Suppressor macrophage treated with lipopolysaccharide for 1 hour (primary cell): Measurements from ENCODE around the gene XPO4.
"Not testable (repeated sequence)": the region's sequence is repeated elsewhere in the genome, so short reads cannot be mapped to it uniquely, and the experiment has no call there.

Experiments used
- DNase-seq, 3 donors: peaks; one replicate each; pipeline ENCODE4 v3.0.0-alpha.2; 2020 to 2022

The XPO4 gene

GRCh38 chr13:20780317-20780716 lies 122.2 kb downstream of the XPO4 start:
- no peak for DNase-seq

- DNase-seq, result no peak
Measured at GRCh38 chr13:20779405-20779804, 123.1 kb downstream of the XPO4 start.

DNA sequence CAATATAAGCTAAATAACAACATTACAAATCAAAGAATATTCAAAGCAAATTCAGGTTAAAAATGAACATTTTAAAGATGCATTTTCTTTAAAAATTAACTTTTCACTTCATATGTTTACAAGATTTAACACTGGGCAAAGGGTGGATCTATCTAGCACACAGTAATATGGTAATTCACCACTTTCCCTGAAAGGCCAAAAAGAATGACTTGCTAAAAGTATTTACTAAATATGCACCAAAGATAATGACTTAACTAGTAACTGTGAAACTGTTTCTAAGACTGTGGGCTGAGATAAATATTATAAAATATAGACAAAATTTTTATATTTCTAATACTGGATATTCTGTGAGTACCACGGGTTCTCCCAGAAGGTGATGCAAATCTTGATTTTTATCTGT lies 124.2 kb downstream of the XPO4 start:
- DNase-seq, result no peak

DNA sequence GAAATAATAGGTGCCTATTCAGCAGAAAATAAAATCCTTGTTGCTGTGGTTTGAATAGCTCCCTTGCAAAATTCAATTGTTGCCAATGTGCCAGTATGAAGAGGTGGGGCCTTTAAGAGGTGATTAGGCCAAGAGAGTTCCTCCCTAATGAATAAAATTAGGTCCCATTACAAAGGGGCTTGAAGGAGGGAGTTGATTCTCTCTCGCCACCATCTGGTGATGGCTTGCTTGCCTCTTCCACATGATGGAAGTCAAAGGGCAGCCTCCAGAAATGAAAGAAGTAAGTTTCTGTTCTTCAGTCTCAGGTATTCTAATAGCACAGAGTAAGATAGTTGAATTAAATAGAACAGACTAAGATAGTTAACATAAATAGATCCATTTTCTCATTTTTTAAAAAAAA lies 125.8 kb downstream of the XPO4 start:
- no peak for DNase-seq

GRCh38 chr13:20775961-20776360 lies 126.6 kb downstream of the XPO4 start:
- no peak for DNase-seq

GRCh38 chr13:20774746-20775145 lies 127.8 kb downstream of the XPO4 start:
- no peak for DNase-seq

DNA sequence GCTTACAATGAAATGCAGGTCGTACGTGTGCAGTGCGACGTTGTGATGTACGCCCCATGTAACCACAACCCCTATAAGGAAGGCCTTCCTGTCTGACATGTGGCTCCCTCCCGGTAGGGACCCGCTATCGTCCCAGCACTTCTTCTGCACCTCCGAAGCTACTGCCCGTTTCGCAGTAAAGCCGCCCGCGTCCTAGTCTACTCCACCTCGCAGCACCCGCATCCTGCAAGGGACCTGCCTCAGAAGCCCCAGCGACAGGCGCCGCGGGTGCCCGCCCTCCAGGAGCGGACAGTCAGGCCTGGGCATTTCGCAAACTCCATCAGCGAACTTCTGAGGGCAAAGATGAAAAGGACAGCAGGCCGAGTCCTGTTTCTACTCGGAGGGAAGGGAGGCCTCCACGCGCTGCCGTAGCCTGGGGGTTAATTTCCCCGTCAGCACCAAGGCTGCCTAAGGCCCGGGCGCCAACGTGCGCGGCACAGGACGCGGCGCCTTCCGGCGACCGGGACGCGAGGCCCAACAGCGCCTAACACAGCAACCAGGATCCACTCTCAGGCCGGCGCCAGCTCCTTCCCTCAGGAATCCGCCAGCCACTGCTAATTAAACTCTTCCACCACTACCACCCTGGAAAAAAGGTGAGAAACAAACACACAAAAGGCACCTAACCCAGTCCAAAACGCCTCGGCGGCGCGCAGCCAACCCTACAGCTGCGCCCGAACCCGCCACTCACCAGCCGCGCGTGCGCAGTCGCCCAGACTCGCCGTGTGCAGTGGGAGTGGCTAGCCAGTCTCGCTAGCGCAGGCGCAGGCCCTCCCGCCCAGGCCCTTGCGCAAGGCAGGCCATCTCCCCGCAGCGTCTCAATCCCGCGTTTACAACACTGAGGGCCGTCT lies 129.1 kb downstream of the XPO4 start, which contains the start of gene EEF1AKMT1:
Gene EEF1AKMT1 (minus strand): TSS at position 768 of the 887 bp plus-strand sequence. CDS start 16,363 bp downstream, outside the sequence.
- peak; percentile 97 to 99 (median 98) for DNase-seq

- DNase-seq, result no peak
Measured at GRCh38 chr13:20772401-20773131, 130.0 kb downstream of the XPO4 start.

- no peak for DNase-seq
Measured at GRCh38 chr13:20769834-20770233, 132.7 kb downstream of the XPO4 start.

DNA sequence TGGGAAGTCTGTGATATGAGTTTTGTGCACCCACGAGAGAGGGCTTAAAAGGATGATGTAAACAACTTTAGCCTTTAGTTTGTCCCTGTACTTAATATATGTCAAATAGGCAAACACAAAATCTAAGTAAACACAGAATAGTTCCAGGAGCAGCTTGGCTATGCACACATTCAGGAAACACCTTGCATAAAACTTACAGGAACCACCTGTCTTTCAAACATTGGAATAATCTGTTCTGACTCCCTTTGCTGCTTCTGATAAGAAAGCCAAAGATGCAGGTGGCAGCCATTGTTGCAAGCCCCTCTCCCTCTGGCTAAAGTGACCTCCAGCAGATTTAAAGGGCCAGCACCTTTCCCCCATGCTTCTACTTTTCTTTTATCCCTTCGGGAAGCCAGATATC lies 133.5 kb downstream of the XPO4 start:
- no peak for DNase-seq

GRCh38 chr13:20767309-20767943 lies 135.1 kb downstream of the XPO4 start:
- no peak for DNase-seq

- DNase-seq, result no peak
Measured at GRCh38 chr13:20760872-20761271, 141.7 kb downstream of the XPO4 start.

GRCh38 chr13:20754009-20754408 lies 148.5 kb downstream of the XPO4 start:
- no peak for DNase-seq

DNA sequence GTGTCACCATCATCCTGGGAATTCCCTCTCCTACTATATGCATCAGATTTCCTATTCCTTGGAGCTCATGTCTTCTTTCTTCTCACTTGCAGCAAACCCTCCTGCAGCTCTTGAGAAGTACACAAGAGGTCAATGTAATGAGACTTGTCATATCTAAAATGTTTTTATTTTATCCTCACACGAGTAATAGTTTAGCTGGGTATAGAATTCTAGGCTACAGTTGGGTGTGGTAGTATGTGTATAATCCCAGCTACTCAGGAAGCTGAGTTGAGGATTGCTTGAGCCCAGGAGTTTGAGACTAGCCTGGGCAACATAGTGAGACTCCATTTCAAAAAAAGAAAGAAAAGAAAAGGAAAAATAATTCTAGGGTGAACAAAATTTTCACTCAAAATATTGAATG lies 153.2 kb downstream of the XPO4 start:
- DNase-seq, result no peak

DNA sequence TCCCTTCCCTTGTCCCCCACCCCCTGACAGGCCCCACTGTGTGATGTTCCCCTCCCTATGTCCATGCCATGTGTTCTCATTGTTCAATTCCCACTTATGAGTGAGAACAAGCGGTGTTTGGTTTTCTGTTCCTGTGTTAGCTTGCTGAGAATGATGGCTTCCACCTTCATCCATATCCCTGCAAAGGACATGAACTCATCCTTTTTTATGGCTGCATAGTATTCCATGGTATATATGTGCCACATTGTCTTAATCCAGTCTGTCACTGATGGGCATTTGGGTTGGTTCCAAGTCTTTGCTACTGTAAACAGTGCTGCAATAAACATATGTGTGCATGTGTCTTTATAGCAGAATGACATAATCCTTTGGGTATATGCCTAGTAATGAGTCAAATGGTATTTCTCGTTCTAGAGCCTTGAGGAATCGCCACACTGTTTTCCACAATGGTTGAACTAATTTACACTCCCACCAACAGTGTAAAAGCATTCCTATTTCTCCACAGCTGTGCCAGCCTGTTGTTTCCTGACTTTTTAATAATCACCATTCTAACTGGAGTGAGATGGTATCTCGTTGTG lies 158.6 kb downstream of the XPO4 start:
- not testable (repeated sequence) for DNase-seq

DNA sequence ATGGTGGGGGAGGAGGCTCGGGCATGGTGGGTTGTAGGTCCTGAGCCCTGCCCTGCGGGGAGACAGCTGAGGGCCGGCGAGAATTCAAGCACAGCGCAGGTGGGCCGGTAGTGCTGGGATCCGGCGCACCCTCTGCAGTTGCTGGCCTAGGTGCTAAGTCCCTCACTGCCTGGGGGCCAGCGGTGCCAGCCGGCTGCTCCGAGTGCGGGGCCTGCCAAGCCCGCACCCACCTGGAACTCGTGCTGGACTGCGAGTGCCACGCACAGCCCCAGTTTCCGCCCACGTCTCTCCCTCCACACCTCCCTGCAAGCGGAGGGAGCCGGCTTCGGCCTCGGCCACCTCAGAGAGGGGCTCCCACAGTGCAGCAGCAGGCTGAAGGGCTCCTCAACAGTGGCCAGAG lies 162.5 kb downstream of the XPO4 start:
- DNase-seq, result no peak

DNA sequence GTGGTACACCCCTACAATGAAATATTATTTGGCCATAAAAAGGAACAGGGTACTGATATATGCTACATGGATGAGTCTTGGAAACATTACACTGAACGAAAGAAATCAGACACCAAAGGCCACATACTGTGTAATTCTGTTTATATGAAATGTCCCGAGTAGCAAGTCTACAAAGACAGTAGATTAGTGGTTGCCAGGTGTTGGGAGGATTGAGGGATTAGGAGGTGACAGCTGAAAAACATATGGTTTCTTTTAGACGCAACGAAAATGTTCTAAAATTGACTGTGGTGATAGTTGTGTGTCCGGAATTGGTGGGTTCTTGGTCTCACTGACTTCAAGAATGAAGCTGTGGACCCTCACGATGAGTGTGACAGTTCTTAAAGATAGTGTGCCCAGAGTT lies 163.9 kb downstream of the XPO4 start:
- no peak for DNase-seq

DNA sequence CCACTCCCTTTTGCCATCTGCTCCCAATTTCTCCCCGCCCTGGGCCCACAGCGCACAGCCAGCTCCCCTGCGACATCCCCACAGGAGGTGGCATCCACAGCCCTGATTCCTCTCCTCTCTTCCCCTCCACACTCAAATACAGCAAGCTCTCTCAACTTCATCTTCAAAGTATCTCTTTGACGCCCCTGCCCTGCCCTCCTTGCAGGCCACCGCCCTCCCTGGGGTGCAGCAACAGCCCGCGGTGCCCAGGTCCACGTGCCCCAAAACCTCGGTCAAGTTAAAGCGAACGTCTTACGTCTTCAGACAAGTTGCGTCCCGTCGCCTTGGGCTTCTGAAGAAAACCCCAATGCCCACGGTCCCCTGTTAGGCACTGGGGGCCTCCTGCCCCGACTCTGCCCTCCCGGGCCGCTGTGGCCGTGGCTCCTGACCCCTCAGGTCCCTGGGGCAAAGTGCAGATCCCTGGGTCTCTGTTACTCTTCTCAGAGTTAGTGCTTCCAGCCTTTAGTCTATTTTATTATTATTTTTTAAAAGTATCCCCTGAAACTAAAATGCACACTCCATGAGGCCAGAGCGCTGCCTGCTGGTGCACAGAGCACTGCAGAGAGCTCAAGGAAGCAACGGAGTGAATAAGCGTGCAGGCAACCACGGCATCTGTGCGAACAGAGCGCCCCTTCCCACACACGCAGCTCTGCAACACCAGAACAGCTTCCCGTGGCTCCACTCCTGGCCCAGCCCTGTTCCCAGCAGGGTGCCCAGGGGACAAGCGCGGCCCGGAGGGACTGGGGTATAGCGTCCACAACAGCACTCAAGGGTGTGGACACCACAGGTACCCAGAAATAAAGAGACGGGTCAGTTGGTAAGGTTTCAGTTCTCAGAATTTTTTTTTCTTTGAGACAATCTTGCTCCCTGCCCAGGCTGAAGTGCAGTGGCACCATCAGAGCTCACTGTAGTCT lies 172.6 kb downstream of the XPO4 start:
- no peak for DNase-seq

- DNase-seq, result no peak
Measured at GRCh38 chr13:20728579-20729311, 173.8 kb downstream of the XPO4 start.

DNA sequence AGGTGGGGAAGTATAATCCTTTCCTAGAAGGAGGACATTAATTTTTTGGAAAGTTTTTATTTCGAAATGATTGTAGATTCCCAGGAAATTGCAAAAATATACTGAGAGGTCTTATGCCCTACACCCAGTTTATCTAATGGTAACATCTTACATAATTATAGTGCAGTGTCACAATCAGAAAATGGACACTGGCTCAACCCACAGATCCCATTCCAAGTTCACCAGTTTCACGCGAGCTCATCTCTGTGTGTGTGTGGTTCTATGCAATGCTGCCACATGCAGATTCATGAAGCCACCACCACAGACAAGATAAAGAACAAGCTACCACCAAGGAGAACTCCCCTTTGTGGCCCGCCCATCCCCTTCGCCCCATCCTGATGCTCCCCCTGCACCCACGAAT lies 174.7 kb downstream of the XPO4 start:
- peak in 2 of 3 donors; percentile 16 for DNase-seq
